Activated naive CD4-positive, alpha-beta T cell treated with anti-CD3 and anti-CD28 coated beads, Interleukin-2, amount 50 U/mL, for 72 hours (primary cell): ENCODE data around the gene FAM131C. TPM values are rescaled to one million over a fixed set of nuclear protein-coding genes. Genes with fewer than 3 reads are reported as not detected.

ENCODE experiments used
- ATAC-seq, 2 donors: fragments of 150-1000 bp; cut with Tn5 transposase; 2 replicates each; pipeline ENCODE4 v1.10.0; 2021; ENCODE audit warnings: mild to moderate bottlenecking in 2 of 2, moderate library complexity in 2 of 2
- DNase-seq, 2 donors: peaks; one replicate each; pipeline ENCODE4 v3.0.0; 2021 to 2022; ENCODE audit warnings: low spot score in 2 of 2
- H3K27ac Mint-ChIP-seq, 2 donors: one replicate each; pipeline ENCODE4 v1.8.0; 2022; ENCODE audit warnings: mild to moderate bottlenecking in 2 of 2, mixed read lengths in 2 of 2
- H3K36me3 Mint-ChIP-seq, 2 donors: one replicate each; pipeline ENCODE4 v1.8.0; 2022; ENCODE audit warnings: mixed read lengths in 2 of 2
- H3K9me3 Mint-ChIP-seq, 2 donors: one replicate each; pipeline ENCODE4 v1.8.0; 2022; ENCODE audit warnings: mixed read lengths in 2 of 2
- total RNA-seq, 2 donors: library from RNA; stranded (reverse); gene quantifications; one replicate each; pipeline ENCODE4 v1.2.3, GENCODE V29; 2022

The FAM131C gene
- total RNA-seq, 2 donors from 2014 or later: 1.2 TPM; not detected in 1

DNA sequence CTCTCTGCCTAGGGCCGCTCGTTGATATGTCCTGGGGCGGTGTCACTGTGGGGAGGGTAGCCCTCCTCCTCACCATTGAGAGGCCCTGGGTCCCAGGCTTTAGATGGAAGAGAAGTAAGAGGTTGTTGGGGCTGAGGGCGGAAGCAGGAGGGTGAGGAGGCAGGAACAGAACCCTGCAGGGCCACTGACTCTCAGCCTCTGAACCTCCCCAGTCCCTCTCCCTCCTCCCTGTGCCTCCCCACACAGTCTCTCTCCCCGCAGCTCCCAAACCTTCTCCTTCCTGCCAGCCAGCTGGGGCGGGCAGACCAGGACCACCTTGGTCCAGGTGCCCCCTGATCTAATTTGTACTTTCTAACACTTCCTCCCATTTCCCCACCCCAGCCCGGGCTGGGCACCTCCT lies 14.3 kb upstream of the FAM131C start:
- ATAC-seq (no peak), DNase-seq (no peak)
- H3K9me3 Mint-ChIP-seq: no peaks in the 10 kb centered on the region
- H3K36me3 Mint-ChIP-seq: no peaks in the 10 kb centered on the region
- H3K27ac Mint-ChIP-seq: no peak overlapping the region

GRCh38 chr1:16085522-16085921 lies 12.1 kb upstream of the FAM131C start:
- Mint-ChIP-seq H3K36me3 (no peaks in the 10 kb centered on the region), H3K9me3 (no peaks in the 10 kb centered on the region), H3K27ac (no peak overlapping the region)
- no peak for ATAC-seq
- no peak for DNase-seq

- DNase-seq (no peak), ATAC-seq (no peak)
- H3K36me3 Mint-ChIP-seq: no peaks in the 10 kb centered on the region
- no peak overlapping the region for H3K27ac Mint-ChIP-seq
- H3K9me3 Mint-ChIP-seq: no peaks in the 10 kb centered on the region
Observed at GRCh38 chr1:16083486-16083885, 10.0 kb upstream of the FAM131C start.

- peak overlapping the region in 1 of 2 donors; percentile 29 for H3K27ac Mint-ChIP-seq
- no peaks in the 10 kb centered on the region for H3K9me3 Mint-ChIP-seq
- peak; percentile 55 to 58 for ATAC-seq
- H3K36me3 Mint-ChIP-seq: no peaks in the 10 kb centered on the region
- peak in 1 of 2 donors; percentile 78 for DNase-seq
Observed at GRCh38 chr1:16082283-16083038, 9.0 kb upstream of the FAM131C start.

GRCh38 chr1:16081636-16082035 lies 8.2 kb upstream of the FAM131C start:
- no peak for DNase-seq
- Mint-ChIP-seq H3K36me3 (no peaks in the 10 kb centered on the region), H3K27ac (no peak overlapping the region), H3K9me3 (no peaks in the 10 kb centered on the region)
- ATAC-seq: no peak

DNA sequence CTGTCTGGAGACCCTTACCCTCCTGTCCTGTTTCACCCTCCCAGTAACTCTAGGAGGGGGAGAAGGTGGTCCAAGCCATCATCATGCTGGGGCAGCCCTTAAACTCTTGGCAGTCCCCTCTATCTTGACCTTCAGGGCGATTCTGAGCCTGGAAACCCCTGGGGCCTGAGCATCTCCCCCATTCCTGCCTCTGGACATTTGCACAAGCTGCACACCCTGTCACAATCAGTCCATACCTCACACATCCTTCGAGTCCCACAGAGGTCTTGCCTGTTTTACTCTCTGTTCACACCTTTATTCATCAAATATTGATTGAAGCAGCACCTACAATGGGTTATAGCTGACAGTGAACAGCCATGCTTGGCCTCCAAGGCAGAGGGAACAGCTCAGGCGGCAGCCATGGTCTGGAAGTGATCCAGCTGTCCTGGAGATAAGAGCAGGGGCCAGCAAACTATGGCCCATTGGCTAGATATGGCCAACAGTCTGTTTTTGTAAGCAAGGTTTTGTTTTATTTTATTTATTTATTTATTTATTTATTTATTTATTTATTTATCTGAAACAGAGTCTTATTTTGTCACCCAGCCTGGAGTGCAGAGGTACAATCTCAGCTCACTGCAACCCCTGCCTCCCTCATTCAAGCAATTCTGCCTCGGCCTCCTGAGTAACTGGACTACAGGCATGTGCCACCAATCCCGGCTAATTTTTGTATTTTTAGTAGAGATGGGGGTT lies 7.1 kb upstream of the FAM131C start:
- Mint-ChIP-seq H3K36me3 (no peaks in the 10 kb centered on the region), H3K9me3 (no peaks in the 10 kb centered on the region), H3K27ac (no peak overlapping the region)
- ATAC-seq (no peak), DNase-seq (no peak)

GRCh38 chr1:16078925-16079656 lies 5.6 kb upstream of the FAM131C start:
- peak; percentile 70 to 74 for DNase-seq
- no peaks in the 10 kb centered on the region for H3K9me3 Mint-ChIP-seq
- ATAC-seq: peak; percentile 81 to 84
- peak overlapping the region in 1 of 2 donors; percentile 37 for H3K27ac Mint-ChIP-seq
- no peaks in the 10 kb centered on the region for H3K36me3 Mint-ChIP-seq

GRCh38 chr1:16077406-16078245 lies 4.2 kb upstream of the FAM131C start:
- H3K27ac Mint-ChIP-seq: peak overlapping the region in 1 of 2 donors; percentile 25
- H3K36me3 Mint-ChIP-seq: no peaks in the 10 kb centered on the region
- H3K9me3 Mint-ChIP-seq: no peaks in the 10 kb centered on the region
- no peak for DNase-seq
- ATAC-seq: no peak

DNA sequence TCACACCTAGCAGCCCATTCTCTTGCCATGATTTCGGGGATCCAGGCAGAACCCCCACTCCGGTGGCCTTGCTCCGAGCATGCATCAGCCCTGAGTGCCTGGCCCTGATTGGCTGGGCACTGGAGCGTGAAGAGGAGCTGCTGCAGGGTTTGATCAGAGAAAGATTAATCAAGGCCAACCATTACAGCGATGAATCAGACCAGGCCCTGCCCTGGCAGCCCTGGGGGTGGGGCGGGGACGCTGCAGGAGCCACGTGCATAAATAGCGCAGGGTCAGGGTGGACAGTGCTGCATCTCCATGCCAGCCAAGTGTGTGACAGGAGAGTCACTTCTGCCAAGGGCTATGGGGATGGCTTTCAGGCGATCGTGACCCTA lies 3.4 kb upstream of the FAM131C start:
- ATAC-seq (no peak), DNase-seq (no peak)
- Mint-ChIP-seq H3K27ac (peak overlapping the region in 1 of 2 donors; percentile 25), H3K9me3 (no peaks in the 10 kb centered on the region), H3K36me3 (no peaks in the 10 kb centered on the region)

DNA sequence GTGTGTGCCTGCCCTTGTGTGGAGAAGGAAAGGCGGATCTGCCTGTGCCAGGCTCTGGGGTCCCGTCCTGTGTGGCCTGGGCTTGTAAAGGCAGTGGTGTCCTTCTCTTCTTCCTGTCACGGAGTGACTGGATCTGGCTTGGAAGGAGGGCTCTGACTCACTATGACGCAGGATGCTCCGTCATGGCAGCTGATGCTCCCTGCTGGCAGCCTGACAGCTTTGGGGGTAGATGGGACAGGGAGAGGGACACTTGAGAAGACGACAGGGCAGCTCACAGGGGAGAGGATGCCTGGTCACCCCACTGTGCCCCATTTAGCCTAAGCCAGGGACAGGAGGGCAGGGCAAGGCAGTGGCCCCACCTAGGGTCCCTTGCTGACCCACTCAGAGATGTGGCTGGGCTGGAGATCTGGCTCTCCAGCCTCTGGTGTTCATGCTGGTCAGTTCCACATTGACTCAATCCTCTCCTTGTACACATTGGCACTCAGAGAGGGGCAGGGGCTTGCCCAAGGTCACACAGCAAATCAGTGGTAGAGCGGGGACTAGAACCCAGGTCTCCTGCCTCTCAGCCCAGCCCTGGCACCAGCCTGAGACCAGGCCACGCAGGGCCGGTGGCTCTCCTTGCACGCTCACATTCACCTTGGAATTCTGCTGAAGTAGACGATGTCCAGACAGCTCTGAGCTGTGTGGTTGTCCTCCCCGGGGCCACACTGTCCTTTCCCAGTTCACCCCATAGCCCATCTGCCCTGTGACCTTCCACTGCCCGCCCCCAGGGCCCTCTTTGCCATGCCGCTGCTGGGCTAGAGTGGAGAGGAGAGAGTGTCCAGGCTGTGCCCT lies 2.8 kb upstream of the FAM131C start:
- Mint-ChIP-seq H3K9me3 (no peaks in the 10 kb centered on the region), H3K27ac (no peak overlapping the region), H3K36me3 (no peaks in the 10 kb centered on the region)
- DNase-seq: no peak
- ATAC-seq: no peak

DNA sequence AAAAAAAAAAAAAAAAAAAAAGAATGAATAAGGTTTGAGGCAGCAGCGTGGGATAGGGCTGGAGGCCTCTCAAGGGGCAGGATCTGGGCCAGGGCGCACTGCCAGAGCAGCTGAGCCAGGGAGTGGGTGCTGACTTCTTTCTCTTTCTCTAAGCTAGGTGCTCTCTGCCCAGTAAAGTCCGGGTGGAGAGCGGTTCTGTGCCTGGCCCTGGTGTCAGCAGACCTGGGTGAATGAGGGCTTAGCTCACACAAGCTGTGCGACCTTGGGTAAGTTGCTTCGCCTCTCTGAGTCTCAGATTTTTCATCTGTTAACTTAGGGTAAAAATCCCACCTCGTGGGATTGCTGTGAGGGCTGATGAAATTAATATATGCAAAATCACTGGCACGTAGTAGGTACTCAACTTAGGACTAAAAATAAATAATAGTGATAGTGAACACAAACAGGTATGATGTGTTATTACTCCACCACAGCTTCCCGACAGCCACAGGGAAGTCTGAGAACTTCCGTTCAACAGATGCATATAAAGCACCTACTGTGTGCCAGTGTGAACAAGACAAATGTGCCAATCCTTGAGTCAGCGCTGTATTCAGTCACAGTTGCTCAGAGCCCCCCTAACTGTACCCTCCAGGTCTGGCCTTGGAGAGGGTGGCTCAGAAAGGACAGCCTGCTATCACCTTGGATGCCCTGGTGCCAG lies 2.0 kb upstream of the FAM131C start:
- Mint-ChIP-seq H3K27ac (no peak overlapping the region), H3K36me3 (no peaks in the 10 kb centered on the region), H3K9me3 (no peaks in the 10 kb centered on the region)
- DNase-seq (no peak), ATAC-seq (no peak)

- Mint-ChIP-seq H3K27ac (no peak overlapping the region), H3K36me3 (no peaks in the 10 kb centered on the region), H3K9me3 (no peaks in the 10 kb centered on the region)
- DNase-seq: no peak
- ATAC-seq: no peak
Observed at GRCh38 chr1:16074217-16074616, 766 bp upstream of the FAM131C start.

- H3K9me3 Mint-ChIP-seq: no peaks in the 10 kb centered on the region
- ATAC-seq: peak in 1 of 2 donors; percentile 55
- DNase-seq: no peak
- H3K27ac Mint-ChIP-seq: no peak overlapping the region
- no peaks in the 10 kb centered on the region for H3K36me3 Mint-ChIP-seq
Observed at GRCh38 chr1:16072616-16073484, 601 bp downstream of the FAM131C start.

DNA sequence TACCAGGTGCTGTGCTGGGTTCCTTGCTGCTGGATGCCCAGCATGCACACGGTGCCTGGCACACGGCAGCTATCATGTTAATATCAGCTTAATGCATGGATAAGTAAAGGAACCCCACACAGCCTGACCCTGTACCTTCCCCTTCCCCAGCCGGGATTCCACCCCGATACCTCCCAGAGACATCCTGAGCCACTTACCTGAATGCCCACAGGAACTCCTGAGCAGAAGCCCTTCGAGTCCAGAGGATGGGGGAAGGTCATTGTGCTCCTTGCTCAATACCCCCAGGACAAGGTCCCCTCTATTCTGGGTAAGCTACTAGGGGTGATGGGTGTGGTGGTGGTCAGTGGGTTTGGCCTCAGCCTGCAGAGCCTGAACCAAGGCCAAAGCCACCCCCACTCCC lies 1.4 kb downstream of the FAM131C start:
- Mint-ChIP-seq H3K9me3 (no peaks in the 10 kb centered on the region), H3K27ac (no peak overlapping the region), H3K36me3 (no peaks in the 10 kb centered on the region)
- ATAC-seq (no peak), DNase-seq (no peak)
